ENCODE data around the gene SERPING1. TPM values are rescaled to one million over a fixed set of nuclear protein-coding genes. Genes with fewer than 3 reads are reported as not detected.

The SERPING1 gene
- total RNA-seq, 1 donor from 2014 or later = 46.0 TPM

DNA sequence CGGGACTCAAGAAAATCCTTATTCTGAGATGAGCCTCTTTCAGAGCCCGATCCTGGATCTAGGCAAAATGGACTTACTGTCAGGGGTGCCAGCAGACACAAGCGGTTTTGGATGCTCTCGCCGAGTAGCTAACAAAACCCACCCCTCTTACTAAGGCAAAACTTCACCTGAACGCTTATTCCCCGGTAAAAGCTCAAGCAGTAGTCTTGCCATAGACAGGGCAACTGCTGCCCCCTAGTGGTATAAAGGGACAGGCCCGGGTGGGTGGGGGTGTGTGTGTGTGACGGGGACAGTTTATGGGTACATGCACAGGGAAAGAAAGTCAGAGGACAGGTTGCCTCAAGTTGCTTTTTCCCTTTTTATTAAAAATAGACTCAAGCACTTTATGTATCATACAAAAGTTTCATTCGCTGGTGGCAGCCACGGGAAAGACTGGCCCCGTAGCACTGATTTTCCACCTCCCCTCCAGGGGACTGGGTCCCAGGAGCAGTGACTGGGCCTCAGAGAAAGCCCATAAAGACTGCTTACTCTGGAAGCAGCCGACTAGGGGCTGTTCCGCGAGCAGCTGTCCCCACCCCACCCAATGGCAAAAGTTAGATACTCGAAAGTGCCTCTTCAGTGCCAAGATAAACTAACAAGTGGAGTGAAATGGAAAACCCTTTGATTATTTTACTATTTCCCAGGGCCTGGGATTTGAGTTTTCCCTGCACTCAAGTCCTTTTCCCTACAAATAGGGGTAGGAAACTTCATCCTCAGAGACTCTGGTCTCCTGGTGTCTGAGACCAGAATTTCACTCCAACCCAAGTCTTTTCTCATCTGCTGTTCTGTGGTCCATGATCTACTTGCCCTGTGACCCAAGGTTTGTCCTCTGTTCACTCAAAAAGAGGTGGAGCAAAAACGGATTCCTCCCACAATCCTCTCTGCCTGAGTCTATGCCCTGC lies 47.5 kb downstream of the SERPING1 start:
- TF ChIP-seq EZH2 (IDR thresholded peaks at IDR 0.05) (no peak), EZH2phosphoT487 (IDR thresholded peaks at IDR 0.05) (no peak)
- TF ChIP-seq, protein P1, sequence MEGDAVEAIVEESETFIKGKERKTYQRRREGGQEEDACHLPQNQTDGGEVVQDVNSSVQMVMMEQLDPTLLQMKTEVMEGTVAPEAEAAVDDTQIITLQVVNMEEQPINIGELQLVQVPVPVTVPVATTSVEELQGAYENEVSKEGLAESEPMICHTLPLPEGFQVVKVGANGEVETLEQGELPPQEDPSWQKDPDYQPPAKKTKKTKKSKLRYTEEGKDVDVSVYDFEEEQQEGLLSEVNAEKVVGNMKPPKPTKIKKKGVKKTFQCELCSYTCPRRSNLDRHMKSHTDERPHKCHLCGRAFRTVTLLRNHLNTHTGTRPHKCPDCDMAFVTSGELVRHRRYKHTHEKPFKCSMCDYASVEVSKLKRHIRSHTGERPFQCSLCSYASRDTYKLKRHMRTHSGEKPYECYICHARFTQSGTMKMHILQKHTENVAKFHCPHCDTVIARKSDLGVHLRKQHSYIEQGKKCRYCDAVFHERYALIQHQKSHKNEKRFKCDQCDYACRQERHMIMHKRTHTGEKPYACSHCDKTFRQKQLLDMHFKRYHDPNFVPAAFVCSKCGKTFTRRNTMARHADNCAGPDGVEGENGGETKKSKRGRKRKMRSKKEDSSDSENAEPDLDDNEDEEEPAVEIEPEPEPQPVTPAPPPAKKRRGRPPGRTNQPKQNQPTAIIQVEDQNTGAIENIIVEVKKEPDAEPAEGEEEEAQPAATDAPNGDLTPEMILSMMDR (IDR thresholded peaks at IDR 0.05) = peak; percentile 97
- H3K9me3 ChIP-seq (ENCODE audit: low read depth) = no peaks in the 10 kb centered on the region
- H3K9ac ChIP-seq = no peak overlapping the region
- H3K27me3 Mint-ChIP-seq (ENCODE audit: insufficient read depth, low read depth) = peaks cover 21% of the 10 kb centered on the region
- peak overlapping the region; percentile 21 for H3K4me3 ChIP-seq
- H3K36me3 Mint-ChIP-seq = peaks cover 25% of the 10 kb centered on the region
- peak; percentile 92 for DNase-seq (ENCODE audit: low spot score)
- no peaks in the 10 kb centered on the region for H3K27me3 ChIP-seq
- H3K27ac Mint-ChIP-seq = no peak overlapping the region
- peak overlapping the region; percentile 42 for H3K4me2 ChIP-seq
- H3K9me3 Mint-ChIP-seq = peaks cover 1% of the 10 kb centered on the region
- peaks cover 56% of the 10 kb centered on the region for H3K79me2 ChIP-seq (ENCODE audit: low read depth)
- peaks cover 90% of the 10 kb centered on the region for H3K4me1 ChIP-seq
- H3K4me3 Mint-ChIP-seq = peak overlapping the region; percentile 55
- H3K36me3 ChIP-seq = no peaks in the 10 kb centered on the region
- peaks cover 99% of the 10 kb centered on the region for H4K20me1 ChIP-seq (ENCODE audit: low read depth)
- H2AFZ ChIP-seq (replicated peaks) = no peak overlapping the region
- H3K4me1 Mint-ChIP-seq = peaks cover 87% of the 10 kb centered on the region
- H3F3A ChIP-seq (ENCODE audit: low read depth) = peaks cover 99% of the 10 kb centered on the region
- peak overlapping the region; percentile 41 for H3K27ac ChIP-seq

DNA sequence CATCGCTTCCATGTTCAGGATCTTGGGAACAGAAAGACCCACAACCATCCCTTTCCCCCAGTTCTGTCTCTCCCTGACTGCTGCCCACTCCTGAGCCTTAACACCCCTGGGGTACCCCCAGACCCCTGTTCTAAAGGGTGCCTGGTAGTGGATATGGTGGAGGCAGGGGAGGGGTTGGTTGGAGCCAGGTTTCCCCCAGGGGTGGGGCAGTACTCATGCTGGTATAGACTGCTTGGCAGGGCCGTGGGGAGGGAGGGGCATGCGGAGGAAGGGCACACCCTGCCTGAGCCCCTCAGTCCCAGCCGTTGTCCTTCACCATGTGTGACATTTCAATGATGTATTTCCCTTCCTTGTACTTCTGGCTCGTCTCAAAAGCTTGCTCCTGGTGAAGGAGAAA lies 48.2 kb downstream of the SERPING1 start:
- Histone ChIP-seq H3K27me3 (no peaks in the 10 kb centered on the region), H3K36me3 (no peaks in the 10 kb centered on the region), H3K4me3 (no peak overlapping the region), H3K79me2 (ENCODE audit: low read depth) (peaks cover 50% of the 10 kb centered on the region), H3K4me1 (peaks cover 91% of the 10 kb centered on the region), H3K9me3 (ENCODE audit: low read depth) (no peaks in the 10 kb centered on the region), H2AFZ (replicated peaks) (no peak overlapping the region), H4K20me1 (ENCODE audit: low read depth) (peaks cover 99% of the 10 kb centered on the region), H3K27ac (peak overlapping the region; percentile 21), H3K4me2 (peak overlapping the region; percentile 6), H3K9ac (no peak overlapping the region), H3F3A (ENCODE audit: low read depth) (peaks cover 99% of the 10 kb centered on the region)
- Mint-ChIP-seq H3K9me3 (peaks cover 2% of the 10 kb centered on the region), H3K4me1 (peaks cover 86% of the 10 kb centered on the region), H3K36me3 (peaks cover 22% of the 10 kb centered on the region), H3K4me3 (no peak overlapping the region), H3K27ac (peak overlapping the region; percentile 44), H3K27me3 (ENCODE audit: insufficient read depth, low read depth) (peaks cover 22% of the 10 kb centered on the region)
- no peak for TF ChIP-seq EZH2 (IDR thresholded peaks at IDR 0.05)
- TF ChIP-seq, protein P1 (IDR thresholded peaks at IDR 0.05) = no peak
- TF ChIP-seq EZH2phosphoT487 (IDR thresholded peaks at IDR 0.05) = no peak
- no peak for DNase-seq (ENCODE audit: low spot score)

DNA sequence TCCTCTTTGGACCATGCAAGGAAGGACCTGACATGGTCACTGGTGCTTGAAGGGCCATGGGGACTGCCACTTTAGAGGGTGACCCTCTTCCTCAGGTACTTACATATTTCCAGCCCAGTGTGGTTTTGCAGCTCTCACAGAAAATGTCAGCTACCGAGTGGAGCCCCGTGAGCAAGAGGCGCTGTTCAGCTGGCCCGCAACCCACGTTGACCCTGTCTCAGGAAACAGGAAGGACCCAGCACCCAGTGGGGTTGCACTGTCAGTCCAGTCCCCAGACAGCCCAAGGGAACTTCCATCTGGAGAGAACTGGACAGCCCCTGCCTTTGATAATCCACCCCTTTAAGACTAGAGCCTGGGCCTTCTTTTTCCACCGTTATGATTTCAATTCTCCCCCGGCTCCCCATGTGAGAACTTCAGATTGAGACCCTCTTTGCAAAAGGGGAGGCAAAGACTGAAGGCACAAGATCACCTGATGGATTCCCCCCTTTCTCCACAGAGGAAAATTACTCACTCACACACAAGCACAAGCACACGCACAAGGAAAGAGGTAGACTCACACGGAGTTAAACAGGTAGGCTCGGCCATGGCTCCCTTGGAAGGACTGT lies 48.8 kb downstream of the SERPING1 start:
- Histone ChIP-seq H3K4me2 (peak overlapping the region; percentile 89), H3K4me3 (peak overlapping the region; percentile 45), H3K79me2 (ENCODE audit: low read depth) (peaks cover 43% of the 10 kb centered on the region), H4K20me1 (ENCODE audit: low read depth) (peaks cover 99% of the 10 kb centered on the region), H3K4me1 (peaks cover 91% of the 10 kb centered on the region), H3K9ac (no peak overlapping the region), H3K36me3 (no peaks in the 10 kb centered on the region), H3F3A (ENCODE audit: low read depth) (peaks cover 100% of the 10 kb centered on the region), H2AFZ (replicated peaks) (no peak overlapping the region), H3K27me3 (no peaks in the 10 kb centered on the region), H3K27ac (peak overlapping the region; percentile 21), H3K9me3 (ENCODE audit: low read depth) (no peaks in the 10 kb centered on the region)
- H3K27ac Mint-ChIP-seq = peak overlapping the region; percentile 18
- DNase-seq (ENCODE audit: low spot score) = no peak
- H3K4me1 Mint-ChIP-seq = peaks cover 86% of the 10 kb centered on the region
- peaks cover 17% of the 10 kb centered on the region for H3K36me3 Mint-ChIP-seq
- TF ChIP-seq EZH2 (IDR thresholded peaks at IDR 0.05) (no peak), EZH2phosphoT487 (IDR thresholded peaks at IDR 0.05) (no peak)
- TF ChIP-seq, protein P1 (IDR thresholded peaks at IDR 0.05) = no peak
- H3K27me3 Mint-ChIP-seq (ENCODE audit: insufficient read depth, low read depth) = peaks cover 21% of the 10 kb centered on the region
- H3K4me3 Mint-ChIP-seq = peak overlapping the region; percentile 82
- peaks cover 2% of the 10 kb centered on the region for H3K9me3 Mint-ChIP-seq
